A549 treated with GW870086 at 1 μM for 4 hours (cell line): Measurements from ENCODE around the gene POMGNT2. TPM values are rescaled to one million over a fixed set of nuclear protein-coding genes. Genes with fewer than 3 reads are reported as not detected.

Experiments
- total RNA-seq: library from RNA; stranded (reverse); fragments of 200-300 nt; extraction: Qiagen RNA extraction; gene quantifications from 5 replicates; pipeline ENCODE4 v1.2.3, GENCODE V29; 2022; ENCODE audit warnings: low read depth

Gene POMGNT2
- 5.9 to 9.3 TPM (median 7.8 TPM) in 5 replicates for total RNA-seq

DNA sequence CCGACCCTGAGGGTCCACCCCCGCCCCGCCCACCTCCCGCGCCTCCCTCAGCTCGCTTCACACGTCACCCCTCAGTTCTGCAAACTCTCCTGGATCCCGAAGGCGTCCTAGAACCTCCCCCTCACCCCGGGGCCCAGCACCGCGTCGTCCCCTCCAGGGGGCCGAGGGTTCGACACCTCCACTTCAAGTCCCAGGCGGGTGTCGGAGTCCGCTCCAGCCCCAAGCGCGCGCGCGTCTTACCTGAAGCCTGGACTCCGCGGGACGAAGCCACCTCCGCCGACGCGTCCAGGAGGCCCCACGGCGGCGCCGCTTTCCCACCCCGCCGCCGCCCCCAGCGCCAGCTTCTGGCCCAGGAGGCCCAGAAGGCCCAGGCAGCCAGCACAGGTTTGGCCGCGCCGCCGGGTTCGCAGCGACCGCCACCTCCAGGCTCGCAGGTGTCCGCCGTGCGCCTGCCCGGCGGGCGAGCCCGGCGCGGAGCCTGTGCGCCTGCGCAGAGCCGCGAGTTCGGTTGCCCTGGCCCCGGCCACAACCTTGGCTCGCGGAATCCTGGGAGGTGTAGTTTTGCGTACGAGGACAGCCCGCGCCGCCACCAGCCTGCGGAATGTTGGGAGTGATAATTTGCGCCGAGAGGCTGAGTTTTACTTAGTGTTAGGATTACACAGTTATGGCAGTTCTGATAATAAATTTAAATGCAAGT, at the start of gene POMGNT2:
POMGNT2 (minus strand) TSS at position 484 of the 697 bp plus-strand sequence. CDS start 24,648 bp downstream, outside the sequence.

Other genes starting within 250 kb of the POMGNT2 start
- not detected in 5 replicates for gene CYP8B1, start 230.2 kb downstream of the POMGNT2 start, total RNA-seq
- not detected in 5 replicates for gene ZNF662, start 199.9 kb downstream of the POMGNT2 start, total RNA-seq
- not detected in 5 replicates for gene GASK1A, start 126.8 kb downstream of the POMGNT2 start, total RNA-seq
- gene SNRK, start 180.5 kb upstream of the POMGNT2 start, total RNA-seq = 3.6 to 5.3 TPM (median 4.5 TPM) in 5 replicates